HepG2 (cell line): Measurements from ENCODE around the gene RNASE13. TPM values are rescaled to one million over a fixed set of nuclear protein-coding genes. Genes with fewer than 3 reads are reported as not detected.

Experiments
- ARNT2 ChIP-seq: sonication (generic); formaldehyde crosslinking; IDR thresholded peaks from 2 replicates; pipeline ENCODE4 v1.8.0; 2022; ENCODE audit warnings: mild to moderate bottlenecking, low read depth, missing genetic modification reagents, moderate library complexity
- HDAC1 ChIP-seq: sonication (generic); formaldehyde crosslinking; IDR thresholded peaks from 2 replicates; pipeline ENCODE4 v1.5.1; 2020; ENCODE audit warnings: mild to moderate bottlenecking, missing genetic modification reagents
- HNRNPL ChIP-seq: fragments of 200-400 bp; formaldehyde crosslinking; IDR thresholded peaks from 2 replicates; pipeline ENCODE4 v1.6.1; 2017; ENCODE audit warnings: mild to moderate bottlenecking, low read depth, low read length
- KAT8 ChIP-seq: IDR thresholded peaks from 2 replicates; pipeline ENCODE4 v1.6.1; 2016; ENCODE audit warnings: missing genetic modification reagents, missing compliant biosample characterization
- KLF12 ChIP-seq: sonication (generic); formaldehyde crosslinking; IDR thresholded peaks from 2 replicates; pipeline ENCODE4 v1.4.0; 2020; ENCODE audit warnings: missing genetic modification reagents, borderline replicate concordance
- RAD21 ChIP-seq: fragments of 450-650 bp; formaldehyde crosslinking; IDR thresholded peaks from 2 replicates; pipeline ENCODE4 v1.5.0; 2020; ENCODE audit warnings: mild to moderate bottlenecking
- RBFOX2 ChIP-seq: fragments of 200-400 bp; formaldehyde crosslinking; IDR thresholded peaks from 2 replicates; pipeline ENCODE4 v1.6.1; 2017; ENCODE audit warnings: low read depth, mild to moderate bottlenecking, low read length
- TOPORS ChIP-seq: sonication (generic); formaldehyde crosslinking; IDR thresholded peaks from 2 replicates; pipeline ENCODE4 v1.8.0; 2023; ENCODE audit warnings: mild to moderate bottlenecking, missing genetic modification reagents
- ZNF12 ChIP-seq: sonication (generic); formaldehyde crosslinking; IDR thresholded peaks from 2 replicates; pipeline ENCODE4 v1.5.0; 2020; ENCODE audit warnings: missing genetic modification reagents
- ZNF160 ChIP-seq: sonication (generic); formaldehyde crosslinking; IDR thresholded peaks from 2 replicates; pipeline ENCODE4 v1.8.0; 2022; ENCODE audit warnings: mild to moderate bottlenecking, inconsistent platforms, missing genetic modification reagents
- ZNF20 ChIP-seq: sonication (generic); formaldehyde crosslinking; IDR thresholded peaks from 2 replicates; pipeline ENCODE4 v1.4.0; 2020; ENCODE audit warnings: mild to moderate bottlenecking, moderate library complexity, missing genetic modification reagents
- ZNF546 ChIP-seq: sonication (generic); formaldehyde crosslinking; conservative IDR thresholded peaks from 2 replicates; pipeline ENCODE4 v1.8.1; 2023; ENCODE audit warnings: mild to moderate bottlenecking, missing genetic modification reagents
- ZNF775 ChIP-seq: sonication (generic); formaldehyde crosslinking; IDR thresholded peaks from 2 replicates; pipeline ENCODE4 v1.4.0; 2020; ENCODE audit warnings: missing genetic modification reagents, mild to moderate bottlenecking, moderate library complexity, borderline replicate concordance
- ZSCAN20 ChIP-seq: sonication (generic); formaldehyde crosslinking; IDR thresholded peaks from 2 replicates; pipeline ENCODE4 v1.4.0; 2020; ENCODE audit warnings: missing genetic modification reagents, mild to moderate bottlenecking, borderline replicate concordance
- polyA plus RNA-seq, 8 experiments: library from polyadenylated mRNA; depleted of rRNA in 3 of 8; stranded (reverse) in 7 of 8; unstranded in 1 of 8; fragments of >200 nt; fragmentation: Illumina TruSeq in 4 of 8; extraction: Trizol in 4 of 8; gene quantifications; 2 replicates each; pipeline versions ENCODE4 v1.2.1 to v1.2.3, GENCODE V29; 2011 to 2016; ENCODE audit warnings: low read depth in 4 of 8, missing spikeins in 1 of 8, mixed read lengths in 1 of 8; ENCODE audit not compliant: insufficient read depth in 1 of 8
- total RNA-seq, 5 experiments: library from RNA; depleted of rRNA; stranded (reverse); fragments of >200 nt; fragmentation: Illumina TruSeq; extraction: Trizol; gene quantifications; 2 replicates each; pipeline ENCODE4 v1.2.3, GENCODE V29; 2016; ENCODE audit warnings: low read depth in 1 of 5
- TF ChIP-seq, protein P1 (sequence below), 2 experiments: sonication (generic) in 1 of 2; formaldehyde crosslinking in 1 of 2; IDR thresholded peaks; 2 replicates each; pipeline versions ENCODE4 v1.4.0 to v1.6.1; 2018 to 2020; ENCODE audit warnings: missing genetic modification reagents in 2 of 2, borderline replicate concordance in 1 of 2, low read depth in 1 of 2, mild to moderate bottlenecking in 1 of 2, missing biosample characterization in 1 of 2
- TF ChIP-seq, protein P2 (sequence below): IDR thresholded peaks from 2 replicates; pipeline ENCODE4 v1.6.1; 2016; ENCODE audit warnings: missing biosample characterization, missing genetic modification reagents, low read depth
- TF ChIP-seq, protein P3 (sequence below): sonication (generic); formaldehyde crosslinking; IDR thresholded peaks from 2 replicates; pipeline ENCODE4 v1.8.0; 2022; ENCODE audit warnings: mild to moderate bottlenecking, missing genetic modification reagents
- TF ChIP-seq, protein P4 (sequence below): sonication (generic); formaldehyde crosslinking; IDR thresholded peaks from 2 replicates; pipeline ENCODE4 v1.8.1; 2023; ENCODE audit warnings: mild to moderate bottlenecking, moderate library complexity, missing genetic modification reagents

Gene RNASE13
- total and polyA plus RNA-seq, 2 of the 13 experiments (the other 11 are each of a cell fraction or from before 2014, with no cell fraction given) = 1.0 TPM; not detected in 1

DNA sequence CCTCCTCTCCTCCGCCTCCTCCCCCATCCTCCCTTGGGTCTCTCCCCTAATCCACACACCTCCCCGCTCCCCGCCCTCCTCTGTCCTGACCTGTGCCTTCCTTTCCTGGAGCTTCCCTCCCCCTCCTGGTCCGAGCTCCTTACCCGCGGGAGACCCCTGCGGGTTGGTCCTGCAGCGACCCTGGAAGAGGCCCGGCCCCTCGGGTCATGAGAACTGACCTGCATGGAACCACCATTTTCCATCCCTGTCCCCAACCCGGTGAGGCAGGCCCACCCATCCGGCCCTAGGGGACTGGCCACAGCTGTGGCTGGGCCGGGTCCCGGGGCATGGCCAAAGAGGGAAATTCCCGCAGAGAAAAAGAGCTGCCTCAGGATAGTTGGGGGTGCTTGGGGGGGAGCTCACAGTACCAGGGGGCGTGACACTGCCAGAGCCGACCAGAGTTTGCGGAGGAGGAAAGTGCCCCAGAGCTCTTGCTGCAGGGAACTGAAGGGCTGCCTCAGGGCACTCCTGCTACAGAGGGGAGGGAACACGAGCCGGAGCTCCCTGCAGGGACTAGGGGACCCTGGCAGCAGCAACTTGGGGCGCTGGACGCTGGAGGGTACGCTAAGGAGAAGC is 36.1 kb upstream of the RNASE13 start (continued):
- TF ChIP-seq, protein P1, sequence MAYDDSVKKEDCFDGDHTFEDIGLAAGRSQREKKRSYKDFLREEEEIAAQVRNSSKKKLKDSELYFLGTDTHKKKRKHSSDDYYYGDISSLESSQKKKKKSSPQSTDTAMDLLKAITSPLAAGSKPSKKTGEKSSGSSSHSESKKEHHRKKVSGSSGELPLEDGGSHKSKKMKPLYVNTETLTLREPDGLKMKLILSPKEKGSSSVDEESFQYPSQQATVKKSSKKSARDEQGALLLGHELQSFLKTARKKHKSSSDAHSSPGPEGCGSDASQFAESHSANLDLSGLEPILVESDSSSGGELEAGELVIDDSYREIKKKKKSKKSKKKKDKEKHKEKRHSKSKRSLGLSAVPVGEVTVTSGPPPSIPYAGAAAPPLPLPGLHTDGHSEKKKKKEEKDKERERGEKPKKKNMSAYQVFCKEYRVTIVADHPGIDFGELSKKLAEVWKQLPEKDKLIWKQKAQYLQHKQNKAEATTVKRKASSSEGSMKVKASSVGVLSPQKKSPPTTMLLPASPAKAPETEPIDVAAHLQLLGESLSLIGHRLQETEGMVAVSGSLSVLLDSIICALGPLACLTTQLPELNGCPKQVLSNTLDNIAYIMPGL (CRISPR knock-in tag; IDR thresholded peaks at IDR 0.05; ENCODE audit: borderline replicate concordance in 1 of 2, low read depth in 1 of 2) = peak in 1 of 2 experiments; percentile 90; a peak in 2 of 4 replicates
- TF ChIP-seq HDAC1 (CRISPR knock-in tag) (no peak), HNRNPL (no peak), TOPORS (CRISPR knock-in tag) (no peak; the same call in none of the 2 replicates), ARNT2 (peak; percentile 43; the same call in 1 of the 2 replicates), ZNF546 (CRISPR knock-in tag) (no peak), ZNF12 (CRISPR knock-in tag) (no peak), RAD21 (no peak; the same call in 1 of the 2 replicates), ZSCAN20 (peak; percentile 65; the same call in 1 of the 2 replicates), KLF12 (CRISPR knock-in tag) (no peak), ZNF775 (CRISPR knock-in tag) (no peak), ZNF20 (CRISPR knock-in tag) (no peak), RBFOX2 (0 out of 2 replicates have a peak, but pooled peaks have one; percentile 34), ZNF160 (no peak), KAT8 (CRISPR knock-in tag) (no peak)
- TF ChIP-seq, protein P2, sequence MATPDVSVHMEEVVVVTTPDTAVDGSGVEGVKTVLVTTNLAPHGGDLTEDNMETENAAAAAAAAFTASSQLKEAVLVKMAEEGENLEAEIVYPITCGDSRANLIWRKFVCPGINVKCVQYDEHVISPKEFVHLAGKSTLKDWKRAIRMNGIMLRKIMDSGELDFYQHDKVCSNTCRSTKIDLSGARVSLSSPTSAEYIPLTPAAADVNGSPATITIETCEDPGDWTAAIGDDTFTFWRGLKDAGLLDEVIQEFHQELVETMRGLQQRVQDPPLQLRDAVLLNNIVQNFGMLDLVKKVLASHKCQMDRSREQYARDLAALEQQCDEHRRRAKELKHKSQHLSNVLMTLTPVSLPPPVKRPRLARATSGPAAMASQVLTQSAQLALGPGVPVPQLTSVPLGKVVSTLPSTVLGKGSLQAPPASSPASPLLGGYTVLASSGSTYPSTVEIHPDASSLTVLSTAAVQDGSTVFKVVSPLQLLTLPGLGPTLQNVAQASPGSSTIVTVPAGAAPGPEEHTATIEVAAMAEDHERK = no peak
- TF ChIP-seq, protein P3, sequence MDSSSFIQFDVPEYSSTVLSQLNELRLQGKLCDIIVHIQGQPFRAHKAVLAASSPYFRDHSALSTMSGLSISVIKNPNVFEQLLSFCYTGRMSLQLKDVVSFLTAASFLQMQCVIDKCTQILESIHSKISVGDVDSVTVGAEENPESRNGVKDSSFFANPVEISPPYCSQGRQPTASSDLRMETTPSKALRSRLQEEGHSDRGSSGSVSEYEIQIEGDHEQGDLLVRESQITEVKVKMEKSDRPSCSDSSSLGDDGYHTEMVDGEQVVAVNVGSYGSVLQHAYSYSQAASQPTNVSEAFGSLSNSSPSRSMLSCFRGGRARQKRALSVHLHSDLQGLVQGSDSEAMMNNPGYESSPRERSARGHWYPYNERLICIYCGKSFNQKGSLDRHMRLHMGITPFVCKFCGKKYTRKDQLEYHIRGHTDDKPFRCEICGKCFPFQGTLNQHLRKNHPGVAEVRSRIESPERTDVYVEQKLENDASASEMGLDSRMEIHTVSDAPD = no peak
- TF ChIP-seq, protein P4, sequence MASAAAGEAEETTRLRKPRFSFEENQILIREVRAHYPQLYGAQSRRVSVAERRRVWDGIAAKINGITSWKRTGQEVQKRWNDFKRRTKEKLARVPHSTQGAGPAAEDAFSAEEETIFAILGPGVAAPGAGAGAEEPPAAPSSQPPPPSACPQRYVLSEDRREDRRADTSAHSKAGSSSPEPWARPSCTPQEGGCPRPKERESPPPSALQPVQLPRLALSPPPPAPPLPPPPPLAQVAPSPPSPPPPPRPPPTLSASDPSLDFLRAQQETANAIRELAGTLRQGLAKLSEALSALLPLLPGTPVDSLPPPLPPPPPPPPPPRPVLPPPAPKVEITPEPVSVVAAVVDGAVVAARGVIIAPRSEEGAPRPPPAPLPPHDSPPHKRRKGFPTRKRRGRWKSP (CRISPR knock-in tag) = peak; percentile 38; the same call in 1 of the 2 replicates
